Activated CD4-positive, alpha-beta T cell treated with anti-CD3 and anti-CD28 coated beads, Interleukin-2, amount 50 U/mL, for 16 hours (primary cell): ENCODE data around the gene USP50.
"Not testable (repeated sequence)": the region's sequence is repeated elsewhere in the genome, so short reads cannot be mapped to it uniquely, and the experiment has no call there.

Experiments used
- DNase-seq: peaks from one replicate; pipeline ENCODE4 v3.0.0-alpha.2; 2020

USP50 gene

GRCh38 chr15:50546566-50546965 is at the start of gene USP50:
USP50 (minus strand) TSS chr15:50546666; CDS start chr15:50546525, 141 bp downstream.
- DNase-seq: no peak

GRCh38 chr15:50594311-50594710 is 47.8 kb upstream of the USP50 start:
- DNase-seq: no peak

GRCh38 chr15:50593761-50594160 is 47.3 kb upstream of the USP50 start:
- DNase-seq: no peak

- DNase-seq: no peak
Observed at GRCh38 chr15:50590288-50590687, 43.8 kb upstream of the USP50 start.

GRCh38 chr15:50577492-50577891 is 31.0 kb upstream of the USP50 start:
- no peak for DNase-seq

- no peak for DNase-seq
Observed at GRCh38 chr15:50576166-50576565, 29.7 kb upstream of the USP50 start.

GRCh38 chr15:50573842-50574241 is 27.4 kb upstream of the USP50 start:
- not testable (repeated sequence) for DNase-seq

- peak; percentile 23 for DNase-seq
Observed at GRCh38 chr15:50563756-50564155, 17.3 kb upstream of the USP50 start.

- DNase-seq: peak; percentile 67
Observed at GRCh38 chr15:50562735-50563640, 16.5 kb upstream of the USP50 start.

GRCh38 chr15:50558012-50558411 is 11.5 kb upstream of the USP50 start:
- no peak for DNase-seq

- DNase-seq: no peak
Observed at GRCh38 chr15:50556642-50557371, 10.3 kb upstream of the USP50 start.

GRCh38 chr15:50552238-50552637 is 5.8 kb upstream of the USP50 start:
- DNase-seq: no peak

GRCh38 chr15:50549326-50549725 is 2.9 kb upstream of the USP50 start:
- no peak for DNase-seq

GRCh38 chr15:50544368-50544767 is 2.1 kb downstream of the USP50 start:
- no peak for DNase-seq

GRCh38 chr15:50543556-50543955 is 2.9 kb downstream of the USP50 start:
- no peak for DNase-seq

- DNase-seq: no peak
Observed at GRCh38 chr15:50542887-50543210, 3.6 kb downstream of the USP50 start.

GRCh38 chr15:50531766-50532165 is 14.7 kb downstream of the USP50 start:
- no peak for DNase-seq

- DNase-seq: no peak
Observed at GRCh38 chr15:50531163-50531562, 15.3 kb downstream of the USP50 start.

- DNase-seq: no peak
Observed at GRCh38 chr15:50523851-50524251, 22.6 kb downstream of the USP50 start.

- DNase-seq: no peak
Observed at GRCh38 chr15:50519740-50520425, 26.6 kb downstream of the USP50 start.

GRCh38 chr15:50513001-50513400 is 33.5 kb downstream of the USP50 start:
- DNase-seq: no peak

GRCh38 chr15:50506121-50506520 is 40.3 kb downstream of the USP50 start:
- DNase-seq: no peak

GRCh38 chr15:50505656-50506055 is 40.8 kb downstream of the USP50 start:
- not testable (repeated sequence) for DNase-seq

- DNase-seq: no peak
Observed at GRCh38 chr15:50503144-50503543, 43.3 kb downstream of the USP50 start.
